ENCODE measurements around the gene SPECC1L. TPM values are rescaled to one million over a fixed set of nuclear protein-coding genes. Genes with fewer than 3 reads are reported as not detected.

The SPECC1L gene
- total RNA-seq, 5 donors from 2014 or later (not counting 1 experiment from before 2014, with no cell fraction given) = 45.3 to 64.0 (median 54.5) TPM

GRCh38 chr22:24413736-24414385 lies 143.2 kb downstream of the SPECC1L start:
- Histone ChIP-seq H3K4me1 (ENCODE audit: control insufficient read depth in 1 of 2, extremely low read depth in 1 of 2, insufficient read depth in 2 of 2, low read length in 2 of 2) (peaks cover 0 to 19% of the 10 kb centered on the region in 2 experiments), H3K9me3 (no peaks in the 10 kb centered on the region), H3K4me3 (ENCODE audit: control insufficient read depth in 1 of 2, extremely low read depth in 1 of 2, low read length in 1 of 2) (no peak overlapping the region), H3K27ac (ENCODE audit: low read length) (no peak overlapping the region), H3K27me3 (replicated peaks in 1 of 2; ENCODE audit: control insufficient read depth in 2 of 2, extremely low read depth in 1 of 2, insufficient read depth in 2 of 2, low read length in 1 of 2) (no peaks in the 10 kb centered on the region), H3K36me3 (ENCODE audit: control insufficient read depth in 2 of 2, extremely low read depth in 1 of 2, insufficient read depth in 1 of 2, low read length in 1 of 2) (peaks cover 14 to 30% of the 10 kb centered on the region in 2 donors)
- Mint-ChIP-seq H3K36me3 (peaks cover 11% of the 10 kb centered on the region), H3K4me1 (peaks cover 10 to 14% (median 14%) of the 10 kb centered on the region in 3 donors), H3K4me3 (no peak overlapping the region), H3K27me3 (no peaks in the 10 kb centered on the region), H3K9me3 (no peaks in the 10 kb centered on the region), H3K27ac (no peak overlapping the region)
- POLR2A ChIA-PET = no interaction called here
- 99% methylated on average over 13 of the region's 18 CpGs for WGBS (ENCODE audit: insufficient coverage)
- ATAC-seq (replicated peaks in 1 of 4) = no peak
- DNase-seq = no peak
- CTCF ChIA-PET = no interaction called here

GRCh38 chr22:24414523-24414922 lies 143.9 kb downstream of the SPECC1L start:
- Histone ChIP-seq H3K27me3 (replicated peaks in 1 of 2; ENCODE audit: control insufficient read depth in 2 of 2, extremely low read depth in 1 of 2, insufficient read depth in 2 of 2, low read length in 1 of 2) (no peaks in the 10 kb centered on the region), H3K27ac (ENCODE audit: low read length) (no peak overlapping the region), H3K4me1 (ENCODE audit: control insufficient read depth in 1 of 2, extremely low read depth in 1 of 2, insufficient read depth in 2 of 2, low read length in 2 of 2) (peaks cover 0 to 13% of the 10 kb centered on the region in 2 experiments), H3K4me3 (ENCODE audit: control insufficient read depth in 1 of 2, extremely low read depth in 1 of 2, low read length in 1 of 2) (no peak overlapping the region), H3K36me3 (ENCODE audit: control insufficient read depth in 2 of 2, extremely low read depth in 1 of 2, insufficient read depth in 1 of 2, low read length in 1 of 2) (peaks cover 14 to 30% of the 10 kb centered on the region in 2 donors), H3K9me3 (no peaks in the 10 kb centered on the region)
- ChIA-PET POLR2A (no interaction called here), CTCF (no interaction called here)
- Mint-ChIP-seq H3K9me3 (no peaks in the 10 kb centered on the region), H3K27me3 (no peaks in the 10 kb centered on the region), H3K36me3 (peaks cover 11% of the 10 kb centered on the region), H3K4me1 (peaks cover 10 to 12% (median 11%) of the 10 kb centered on the region in 3 donors), H3K27ac (no peak overlapping the region), H3K4me3 (no peak overlapping the region)
- WGBS (ENCODE audit: insufficient coverage) = over 99% methylated on average over 21 of the region's 21 CpGs
- no peak for DNase-seq
- ATAC-seq (replicated peaks in 1 of 4) = no peak

GRCh38 chr22:24414984-24415945 lies 144.6 kb downstream of the SPECC1L start:
- H3K27me3 Mint-ChIP-seq = no peaks in the 10 kb centered on the region
- peaks cover 3 to 4% (median 4%) of the 10 kb centered on the region in 3 donors for H3K4me1 Mint-ChIP-seq
- ATAC-seq (replicated peaks in 1 of 4) = no peak
- Histone ChIP-seq H3K4me1 (ENCODE audit: control insufficient read depth in 1 of 2, extremely low read depth in 1 of 2, insufficient read depth in 2 of 2, low read length in 2 of 2) (peaks cover 0 to 6% of the 10 kb centered on the region in 2 experiments), H3K36me3 (ENCODE audit: control insufficient read depth in 2 of 2, extremely low read depth in 1 of 2, insufficient read depth in 1 of 2, low read length in 1 of 2) (peaks cover 14 to 30% of the 10 kb centered on the region in 2 donors), H3K4me3 (ENCODE audit: control insufficient read depth in 1 of 2, extremely low read depth in 1 of 2, low read length in 1 of 2) (no peak overlapping the region), H3K27ac (ENCODE audit: low read length) (no peak overlapping the region), H3K9me3 (no peaks in the 10 kb centered on the region), H3K27me3 (replicated peaks in 1 of 2; ENCODE audit: control insufficient read depth in 2 of 2, extremely low read depth in 1 of 2, insufficient read depth in 2 of 2, low read length in 1 of 2) (no peaks in the 10 kb centered on the region)
- peaks cover 11% of the 10 kb centered on the region for H3K36me3 Mint-ChIP-seq
- WGBS (ENCODE audit: insufficient coverage) = 97% methylated on average over 20 of the region's 26 CpGs
- H3K9me3 Mint-ChIP-seq = no peaks in the 10 kb centered on the region
- no peak for DNase-seq
- POLR2A ChIA-PET = interaction anchor here in 1 of 2 donors (0.6 kb wide), 1 partner anchor 97 kb away, joined by 3 read pairs; no protein-coding TSS in a partner anchor
- CTCF ChIA-PET = no interaction called here
- H3K27ac Mint-ChIP-seq = no peak overlapping the region
- no peak overlapping the region for H3K4me3 Mint-ChIP-seq

GRCh38 chr22:24416095-24416494 lies 145.5 kb downstream of the SPECC1L start:
- Mint-ChIP-seq H3K4me1 (peaks cover 0 to 2% (median 1%) of the 10 kb centered on the region in 3 donors), H3K27me3 (no peaks in the 10 kb centered on the region), H3K27ac (no peak overlapping the region), H3K36me3 (peaks cover 11% of the 10 kb centered on the region), H3K9me3 (no peaks in the 10 kb centered on the region), H3K4me3 (no peak overlapping the region)
- Histone ChIP-seq H3K9me3 (no peaks in the 10 kb centered on the region), H3K27ac (ENCODE audit: low read length) (no peak overlapping the region), H3K4me1 (ENCODE audit: control insufficient read depth in 1 of 2, extremely low read depth in 1 of 2, insufficient read depth in 2 of 2, low read length in 2 of 2) (peaks cover 0 to 2% of the 10 kb centered on the region in 2 experiments), H3K27me3 (replicated peaks in 1 of 2; ENCODE audit: control insufficient read depth in 2 of 2, extremely low read depth in 1 of 2, insufficient read depth in 2 of 2, low read length in 1 of 2) (no peaks in the 10 kb centered on the region), H3K36me3 (ENCODE audit: control insufficient read depth in 2 of 2, extremely low read depth in 1 of 2, insufficient read depth in 1 of 2, low read length in 1 of 2) (peaks cover 14 to 30% of the 10 kb centered on the region in 2 donors), H3K4me3 (ENCODE audit: control insufficient read depth in 1 of 2, extremely low read depth in 1 of 2, low read length in 1 of 2) (no peak overlapping the region)
- WGBS (ENCODE audit: insufficient coverage) = 98% methylated on average over 7 of the region's 8 CpGs
- DNase-seq (no peak), ATAC-seq (replicated peaks in 1 of 4) (no peak)
- CTCF ChIA-PET = no interaction called here
- POLR2A ChIA-PET = interaction anchor here (0.6 kb wide), 2 partner anchors 96 to 385 kb away, joined by 3 read pairs; no protein-coding TSS in a partner anchor

GRCh38 chr22:24416611-24417010 lies 146.0 kb downstream of the SPECC1L start:
- Histone ChIP-seq H3K27ac (ENCODE audit: low read length) (no peak overlapping the region), H3K4me3 (ENCODE audit: control insufficient read depth in 1 of 2, extremely low read depth in 1 of 2, low read length in 1 of 2) (no peak overlapping the region), H3K4me1 (ENCODE audit: control insufficient read depth in 1 of 2, extremely low read depth in 1 of 2, insufficient read depth in 2 of 2, low read length in 2 of 2) (peaks cover 0 to 7% of the 10 kb centered on the region in 2 experiments), H3K9me3 (no peaks in the 10 kb centered on the region), H3K27me3 (replicated peaks in 1 of 2; ENCODE audit: control insufficient read depth in 2 of 2, extremely low read depth in 1 of 2, insufficient read depth in 2 of 2, low read length in 1 of 2) (peaks cover 0 to 1% of the 10 kb centered on the region in 2 experiments), H3K36me3 (ENCODE audit: control insufficient read depth in 2 of 2, extremely low read depth in 1 of 2, insufficient read depth in 1 of 2, low read length in 1 of 2) (peaks cover 10 to 30% of the 10 kb centered on the region in 2 donors)
- ChIA-PET CTCF (no interaction called here), POLR2A (interaction anchor here (0.6 kb wide), 2 partner anchors 97 to 385 kb away, joined by 3 to 4 read pairs; no protein-coding TSS in a partner anchor)
- H3K4me3 Mint-ChIP-seq = no peak overlapping the region
- no peaks in the 10 kb centered on the region for H3K9me3 Mint-ChIP-seq
- peaks cover 11% of the 10 kb centered on the region for H3K36me3 Mint-ChIP-seq
- H3K27me3 Mint-ChIP-seq = no peaks in the 10 kb centered on the region
- H3K4me1 Mint-ChIP-seq = peaks cover 4 to 6% (median 6%) of the 10 kb centered on the region in 3 donors
- ATAC-seq (replicated peaks in 1 of 4) (no peak), DNase-seq (no peak)
- no peak overlapping the region for H3K27ac Mint-ChIP-seq
- 90% methylated on average over 5 of the region's 6 CpGs for WGBS (ENCODE audit: insufficient coverage)

GRCh38 chr22:24417200-24417599 lies 146.6 kb downstream of the SPECC1L start:
- Mint-ChIP-seq H3K27me3 (no peaks in the 10 kb centered on the region), H3K4me1 (peaks cover 4 to 6% (median 6%) of the 10 kb centered on the region in 3 donors), H3K27ac (no peak overlapping the region), H3K36me3 (peaks cover 11% of the 10 kb centered on the region), H3K4me3 (no peak overlapping the region), H3K9me3 (no peaks in the 10 kb centered on the region)
- WGBS (ENCODE audit: insufficient coverage) = 96% methylated on average over 3 of the region's 7 CpGs
- H3K27ac ChIP-seq (ENCODE audit: low read length) = no peak overlapping the region
- ChIA-PET CTCF (no interaction called here), POLR2A (interaction anchor here in 1 of 2 donors (0.6 kb wide), 1 partner anchor 97 kb away, joined by 4 read pairs; no protein-coding TSS in a partner anchor)
- peaks cover 9 to 26% of the 10 kb centered on the region in 2 donors for H3K36me3 ChIP-seq (ENCODE audit: control insufficient read depth in 2 of 2, extremely low read depth in 1 of 2, insufficient read depth in 1 of 2, low read length in 1 of 2)
- no peaks in the 10 kb centered on the region for H3K9me3 ChIP-seq
- H3K4me3 ChIP-seq (ENCODE audit: control insufficient read depth in 1 of 2, extremely low read depth in 1 of 2, low read length in 1 of 2) = no peak overlapping the region
- H3K4me1 ChIP-seq (ENCODE audit: control insufficient read depth in 1 of 2, extremely low read depth in 1 of 2, insufficient read depth in 2 of 2, low read length in 2 of 2) = peaks cover 0 to 8% of the 10 kb centered on the region in 2 experiments
- ATAC-seq (replicated peaks in 1 of 4) (no peak), DNase-seq (no peak)
- peaks cover 0 to 7% of the 10 kb centered on the region in 2 experiments for H3K27me3 ChIP-seq (replicated peaks in 1 of 2; ENCODE audit: control insufficient read depth in 2 of 2, extremely low read depth in 1 of 2, insufficient read depth in 2 of 2, low read length in 1 of 2)
